ENCODE measurements around the gene LDLRAP1.

DNA sequence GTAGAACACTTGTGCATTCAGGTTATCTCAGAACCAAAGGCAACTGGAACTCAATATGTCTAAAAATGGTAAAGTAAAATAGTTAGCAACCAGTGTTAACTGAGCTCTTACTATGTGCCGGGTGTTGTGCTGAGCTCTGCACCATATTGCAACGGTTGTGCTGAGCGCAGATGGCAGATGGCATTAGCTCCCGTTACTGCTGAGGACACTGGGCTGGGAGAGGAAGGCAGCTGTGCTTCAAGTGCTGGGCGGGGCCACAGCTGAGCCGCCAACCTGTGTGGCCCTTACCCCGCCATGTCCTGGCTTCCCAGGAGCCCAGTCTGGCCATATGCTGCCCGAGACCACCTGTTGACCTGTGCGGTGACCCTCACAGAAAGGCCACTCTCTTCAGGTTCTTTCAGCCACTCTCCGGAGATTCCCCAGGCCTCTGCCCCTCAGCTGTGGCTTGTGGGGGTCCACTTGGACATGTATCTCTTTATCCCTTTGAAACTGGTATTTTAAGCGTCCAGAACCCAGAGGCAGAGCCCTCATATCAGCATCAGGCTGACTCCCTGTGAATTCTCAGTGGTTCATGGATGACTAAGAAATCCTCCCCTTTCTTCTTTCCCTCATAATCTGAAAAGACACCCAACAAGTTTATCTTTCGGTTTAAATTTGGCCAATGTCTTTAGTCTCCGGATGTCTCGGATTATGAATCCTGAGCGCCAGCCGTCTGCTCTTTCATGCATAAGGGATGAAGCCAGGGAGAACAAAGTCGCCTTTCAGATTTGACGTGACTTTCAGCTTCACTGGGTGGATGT, 26.4 kb downstream of the LDLRAP1 start:
- TF ChIP-seq CTCF (IDR thresholded peaks at IDR 0.05; ENCODE audit: low read depth, low read length, missing input control), result no peak
- TF ChIP-seq YY1 (IDR thresholded peaks at IDR 0.05), result no peak
- TF ChIP-seq, protein P1, sequence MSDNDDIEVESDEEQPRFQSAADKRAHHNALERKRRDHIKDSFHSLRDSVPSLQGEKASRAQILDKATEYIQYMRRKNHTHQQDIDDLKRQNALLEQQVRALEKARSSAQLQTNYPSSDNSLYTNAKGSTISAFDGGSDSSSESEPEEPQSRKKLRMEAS (IDR thresholded peaks at IDR 0.05), result no peak
- TF ChIP-seq RAD21 (IDR thresholded peaks at IDR 0.05), result no peak

All from liver (tissue), 3 donors.